Chondrocyte (in vitro differentiated cells): ENCODE data around the gene AMDHD2. TPM values are rescaled to one million over a fixed set of nuclear protein-coding genes. Genes with fewer than 3 reads are reported as not detected.
A peak's percentile ranks its signal among the peaks of the same experiment; 100 is the strongest.

Experiments used
- DNase-seq: peaks from one replicate; pipeline ENCODE4 v3.0.0; 2021; ENCODE audit warnings: mixed read lengths, low spot score
- H3K27ac Mint-ChIP-seq: one replicate; pipeline ENCODE4 v1.8.0; 2021; ENCODE audit warnings: mild to moderate bottlenecking, moderate library complexity, mixed read lengths; ENCODE audit not compliant: unreplicated experiment
- H3K27me3 Mint-ChIP-seq: 2 replicates; pipeline ENCODE4 v1.8.0; 2021; ENCODE audit warnings: low read depth, mixed read lengths
- H3K36me3 Mint-ChIP-seq: 2 replicates; pipeline ENCODE4 v1.8.0; 2021; ENCODE audit warnings: low read depth, mixed read lengths
- H3K4me1 Mint-ChIP-seq: 2 replicates; pipeline ENCODE4 v1.8.0; 2021; ENCODE audit warnings: low read depth, mild to moderate bottlenecking, mixed read lengths
- H3K4me3 Mint-ChIP-seq: one replicate; pipeline ENCODE4 v1.8.0; 2021; ENCODE audit warnings: mild to moderate bottlenecking, moderate library complexity, mixed read lengths; ENCODE audit not compliant: unreplicated experiment
- H3K9me3 Mint-ChIP-seq: 2 replicates; pipeline ENCODE4 v1.8.0; 2021; ENCODE audit warnings: low read depth, mixed read lengths
- total RNA-seq: library from RNA; stranded (reverse); gene quantifications from 3 replicates; pipeline ENCODE4 v1.2.1, GENCODE V29; 2021
- TF ChIP-seq, protein P1 (sequence below): fragments of 200-600 bp; sonication (generic); IDR thresholded peaks from 2 replicates; pipeline ENCODE4 v1.5.0; 2021; ENCODE audit warnings: antibody characterized with exemption, mild to moderate bottlenecking, moderate library complexity

AMDHD2 gene
- total RNA-seq, 1 donor from 2014 or later, result 37.0 TPM

DNA sequence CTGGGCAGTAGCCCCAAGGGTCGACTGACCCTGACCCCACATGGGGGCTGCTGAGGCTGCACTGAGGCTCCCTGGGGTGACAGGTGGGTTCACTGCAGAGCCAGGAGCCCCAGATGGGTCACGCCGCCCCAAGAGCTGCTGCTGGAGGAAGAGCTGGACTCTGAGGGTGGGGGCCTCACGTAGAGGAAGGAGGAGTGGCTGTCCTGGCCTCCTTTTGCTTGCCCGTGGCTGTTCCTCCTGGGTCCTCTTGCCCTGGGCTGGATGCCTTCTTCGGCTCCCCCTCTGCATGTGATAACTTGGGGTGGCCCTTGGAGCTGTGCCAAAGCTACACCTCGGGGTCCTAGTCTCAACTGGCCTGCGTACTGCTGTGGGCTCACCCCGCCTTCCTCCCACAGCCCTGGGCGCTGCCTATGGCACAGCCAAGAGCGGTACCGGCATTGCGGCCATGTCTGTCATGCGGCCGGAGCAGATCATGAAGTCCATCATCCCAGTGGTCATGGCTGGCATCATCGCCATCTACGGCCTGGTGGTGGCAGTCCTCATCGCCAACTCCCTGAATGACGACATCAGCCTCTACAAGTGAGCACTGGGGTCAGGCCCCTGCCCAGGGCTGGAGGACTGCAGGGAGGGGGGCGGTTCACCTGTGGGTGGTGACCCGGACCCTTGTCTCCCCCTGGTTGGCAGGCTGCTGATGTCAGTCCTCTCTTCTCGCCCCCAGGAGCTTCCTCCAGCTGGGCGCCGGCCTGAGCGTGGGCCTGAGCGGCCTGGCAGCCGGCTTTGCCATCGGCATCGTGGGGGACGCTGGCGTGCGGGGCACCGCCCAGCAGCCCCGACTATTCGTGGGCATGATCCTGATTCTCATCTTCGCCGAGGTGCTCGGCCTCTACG is 1.1 kb upstream of the AMDHD2 start:
- peaks cover 51% of the 10 kb centered on the region for H3K4me1 Mint-ChIP-seq
- TF ChIP-seq, protein P1, sequence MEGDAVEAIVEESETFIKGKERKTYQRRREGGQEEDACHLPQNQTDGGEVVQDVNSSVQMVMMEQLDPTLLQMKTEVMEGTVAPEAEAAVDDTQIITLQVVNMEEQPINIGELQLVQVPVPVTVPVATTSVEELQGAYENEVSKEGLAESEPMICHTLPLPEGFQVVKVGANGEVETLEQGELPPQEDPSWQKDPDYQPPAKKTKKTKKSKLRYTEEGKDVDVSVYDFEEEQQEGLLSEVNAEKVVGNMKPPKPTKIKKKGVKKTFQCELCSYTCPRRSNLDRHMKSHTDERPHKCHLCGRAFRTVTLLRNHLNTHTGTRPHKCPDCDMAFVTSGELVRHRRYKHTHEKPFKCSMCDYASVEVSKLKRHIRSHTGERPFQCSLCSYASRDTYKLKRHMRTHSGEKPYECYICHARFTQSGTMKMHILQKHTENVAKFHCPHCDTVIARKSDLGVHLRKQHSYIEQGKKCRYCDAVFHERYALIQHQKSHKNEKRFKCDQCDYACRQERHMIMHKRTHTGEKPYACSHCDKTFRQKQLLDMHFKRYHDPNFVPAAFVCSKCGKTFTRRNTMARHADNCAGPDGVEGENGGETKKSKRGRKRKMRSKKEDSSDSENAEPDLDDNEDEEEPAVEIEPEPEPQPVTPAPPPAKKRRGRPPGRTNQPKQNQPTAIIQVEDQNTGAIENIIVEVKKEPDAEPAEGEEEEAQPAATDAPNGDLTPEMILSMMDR, result no peak
- H3K9me3 Mint-ChIP-seq, result no peaks in the 10 kb centered on the region
- DNase-seq, result peak; percentile 91
- H3K4me3 Mint-ChIP-seq, result peak overlapping the region; percentile 71
- H3K27me3 Mint-ChIP-seq, result no peaks in the 10 kb centered on the region
- H3K27ac Mint-ChIP-seq, result peak overlapping the region; percentile 98
- peaks cover 8% of the 10 kb centered on the region for H3K36me3 Mint-ChIP-seq

GRCh38 chr16:2519711-2520080 is 475 bp upstream of the AMDHD2 start:
- no peaks in the 10 kb centered on the region for H3K9me3 Mint-ChIP-seq

GRCh38 chr16:2520784-2521531 is 787 bp downstream of the AMDHD2 start:
- no peaks in the 10 kb centered on the region for H3K9me3 Mint-ChIP-seq
- TF ChIP-seq, protein P1, result no peak
- peak overlapping the region; percentile 93 for H3K27ac Mint-ChIP-seq
- H3K4me1 Mint-ChIP-seq, result peaks cover 40% of the 10 kb centered on the region
- peak overlapping the region; percentile 78 for H3K4me3 Mint-ChIP-seq
- no peaks in the 10 kb centered on the region for H3K27me3 Mint-ChIP-seq
- H3K36me3 Mint-ChIP-seq, result peaks cover 12% of the 10 kb centered on the region
- DNase-seq, result no peak

More at GRCh38 chr16:2519711-2520080, 475 bp upstream of the AMDHD2 start:
- no peaks in the 10 kb centered on the region for H3K27me3 Mint-ChIP-seq
- peaks cover 51% of the 10 kb centered on the region for H3K4me1 Mint-ChIP-seq
- peak overlapping the region; percentile 71 for H3K4me3 Mint-ChIP-seq
- peaks cover 12% of the 10 kb centered on the region for H3K36me3 Mint-ChIP-seq
- peak overlapping the region; percentile 98 for H3K27ac Mint-ChIP-seq
- TF ChIP-seq, protein P1, result no peak
- DNase-seq, result no peak

DNA sequence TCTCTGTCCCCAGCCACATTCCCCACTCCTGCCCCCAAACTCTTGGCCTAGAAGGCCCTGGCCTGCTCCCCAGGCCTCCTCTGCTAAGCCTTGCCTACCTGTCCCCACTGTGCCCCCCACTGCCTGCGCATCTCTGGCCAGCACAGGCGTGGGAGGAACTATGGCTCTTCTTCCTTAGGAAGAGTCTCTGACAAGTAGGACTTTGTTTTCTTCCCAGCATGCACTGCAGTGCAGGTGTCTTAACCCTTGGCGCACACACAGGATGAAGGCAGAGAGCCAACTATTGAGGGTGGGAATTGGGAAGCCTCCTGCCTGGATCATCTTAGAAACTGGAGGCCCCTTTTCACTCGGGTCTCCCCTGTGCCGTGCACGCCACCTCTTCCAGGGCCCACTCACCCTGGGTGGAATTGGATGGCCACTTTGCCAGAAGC is 3.6 kb downstream of the AMDHD2 start:
- Mint-ChIP-seq H3K27ac (no peak overlapping the region), H3K4me1 (peaks cover 19% of the 10 kb centered on the region), H3K27me3 (no peaks in the 10 kb centered on the region), H3K9me3 (no peaks in the 10 kb centered on the region), H3K36me3 (peaks cover 9% of the 10 kb centered on the region), H3K4me3 (no peak overlapping the region)
- TF ChIP-seq, protein P1, result no peak
- no peak for DNase-seq

- TF ChIP-seq, protein P1, result no peak
- no peaks in the 10 kb centered on the region for H3K27me3 Mint-ChIP-seq
- peaks cover 15% of the 10 kb centered on the region for H3K4me1 Mint-ChIP-seq
- no peak overlapping the region for H3K4me3 Mint-ChIP-seq
- no peaks in the 10 kb centered on the region for H3K9me3 Mint-ChIP-seq
- no peak overlapping the region for H3K27ac Mint-ChIP-seq
- H3K36me3 Mint-ChIP-seq, result peaks cover 9% of the 10 kb centered on the region
- no peak for DNase-seq
These were observed 4.3 kb downstream of the AMDHD2 start for GRCh38 chr16:2524339-2524938.
